Vagina (tissue), 2 donors: Measurements from ENCODE around the gene BRPF3. TPM values are rescaled to one million over a fixed set of nuclear protein-coding genes. Genes with fewer than 3 reads are reported as not detected.

Experiments
- DNase-seq, 2 donors: peaks; one replicate each; pipeline ENCODE4 v3.0.0-alpha.2; 2017; ENCODE audit errors: extremely low spot score in 2 of 2
- H3K27ac ChIP-seq: fragments of 200-600 bp; sonication (generic); one replicate; pipeline ENCODE4 v1.5.1; 2019
- H3K27me3 ChIP-seq: fragments of 200-600 bp; sonication (generic); one replicate; pipeline ENCODE4 v1.5.1; 2019
- H3K36me3 ChIP-seq, 2 donors: fragments of 200-600 bp; sonication (generic); one replicate each; pipeline ENCODE4 v1.5.1; 2017 to 2019
- H3K4me1 ChIP-seq: fragments of 200-600 bp; sonication (generic); one replicate; pipeline ENCODE4 v1.5.1; 2019
- H3K4me3 ChIP-seq, 2 donors: fragments of 200-600 bp; sonication (generic); 1 replicate in 1 of 2; 2 replicates in 1 of 2; pipeline ENCODE4 v1.5.1; 2016 to 2019
- H3K9me3 ChIP-seq: fragments of 200-600 bp; sonication (generic); one replicate; pipeline ENCODE4 v1.5.1; 2019
- POLR2A ChIP-seq, 2 donors: fragments of 450-650 bp; IDR thresholded peaks; one replicate each; pipeline ENCODE4 v1.6.1; 2017; ENCODE audit warnings: antibody characterized with exemption in 2 of 2, mild to moderate bottlenecking in 2 of 2, moderate library complexity in 2 of 2
- POLR2AphosphoS5 ChIP-seq, 2 donors: sonication (generic); formaldehyde crosslinking; IDR thresholded peaks; one replicate each; pipeline ENCODE4 v1.9.0; 2017; ENCODE audit warnings: antibody characterized with exemption in 2 of 2, mild to moderate bottlenecking in 2 of 2, low read depth in 1 of 2; ENCODE audit not compliant: insufficient read depth in 1 of 2
- intact Hi-C: fragments of 100-400 bp; cut with DNase I; formaldehyde crosslinking; loops from one replicate; pipeline ENCODE4 v1.15.1; 2023
- total RNA-seq: library from RNA; depleted of rRNA; stranded (reverse); fragments of >200 nt; gene quantifications from one replicate; pipeline ENCODE4 v1.2.3, GENCODE V29; 2016
- TF ChIP-seq, protein P1 (sequence below), 3 experiments: fragments of 450-650 bp in 2 of 3; fragments of 200-600 bp in 1 of 3; sonication (generic) in 1 of 3; IDR thresholded peaks; one replicate each; pipeline ENCODE4 v1.5.1; 2017 to 2019; ENCODE audit warnings: antibody characterized with exemption in 3 of 3, mild to moderate bottlenecking in 2 of 3, moderate library complexity in 2 of 3

The BRPF3 gene
- total RNA-seq, 1 donor from 2014 or later: 18.7 TPM

DNA sequence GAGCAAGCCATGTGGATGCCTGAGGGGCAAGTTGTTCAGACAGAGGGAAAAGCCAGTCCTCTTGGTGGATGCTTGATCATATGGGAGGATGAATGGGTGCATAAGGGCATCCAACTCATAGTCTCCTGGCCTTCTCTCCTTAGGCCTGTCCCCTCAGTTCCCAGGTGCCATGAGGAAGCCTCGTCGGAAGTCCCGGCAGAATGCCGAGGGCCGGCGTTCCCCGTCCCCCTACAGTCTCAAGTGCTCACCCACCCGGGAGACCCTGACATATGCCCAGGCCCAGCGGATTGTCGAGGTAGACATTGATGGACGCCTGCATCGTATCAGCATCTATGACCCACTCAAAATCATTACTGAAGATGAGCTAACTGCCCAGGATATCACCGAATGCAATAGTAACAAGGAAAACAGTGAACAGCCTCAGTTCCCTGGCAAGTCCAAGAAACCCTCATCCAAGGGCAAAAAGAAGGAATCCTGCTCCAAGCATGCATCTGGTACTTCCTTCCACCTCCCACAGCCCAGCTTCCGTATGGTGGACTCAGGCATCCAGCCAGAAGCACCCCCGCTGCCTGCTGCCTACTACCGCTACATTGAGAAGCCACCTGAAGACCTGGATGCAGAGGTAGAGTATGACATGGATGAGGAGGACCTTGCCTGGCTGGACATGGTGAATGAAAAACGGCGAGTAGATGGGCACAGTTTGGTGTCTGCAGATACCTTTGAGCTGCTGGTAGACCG is 3.8 kb downstream of the BRPF3 start:
- Histone ChIP-seq H3K4me1 (peaks cover 61% of the 10 kb centered on the region), H3K4me3 (no peak overlapping the region), H3K9me3 (no peaks in the 10 kb centered on the region), H3K36me3 (peaks cover 0 to 25% of the 10 kb centered on the region in 2 donors), H3K27me3 (no peaks in the 10 kb centered on the region), H3K27ac (no peak overlapping the region)
- DNase-seq: no peak
- intact Hi-C loops: no loop called here
- no peak for TF ChIP-seq POLR2A (IDR thresholded peaks at IDR 0.05)
- TF ChIP-seq, protein P1, sequence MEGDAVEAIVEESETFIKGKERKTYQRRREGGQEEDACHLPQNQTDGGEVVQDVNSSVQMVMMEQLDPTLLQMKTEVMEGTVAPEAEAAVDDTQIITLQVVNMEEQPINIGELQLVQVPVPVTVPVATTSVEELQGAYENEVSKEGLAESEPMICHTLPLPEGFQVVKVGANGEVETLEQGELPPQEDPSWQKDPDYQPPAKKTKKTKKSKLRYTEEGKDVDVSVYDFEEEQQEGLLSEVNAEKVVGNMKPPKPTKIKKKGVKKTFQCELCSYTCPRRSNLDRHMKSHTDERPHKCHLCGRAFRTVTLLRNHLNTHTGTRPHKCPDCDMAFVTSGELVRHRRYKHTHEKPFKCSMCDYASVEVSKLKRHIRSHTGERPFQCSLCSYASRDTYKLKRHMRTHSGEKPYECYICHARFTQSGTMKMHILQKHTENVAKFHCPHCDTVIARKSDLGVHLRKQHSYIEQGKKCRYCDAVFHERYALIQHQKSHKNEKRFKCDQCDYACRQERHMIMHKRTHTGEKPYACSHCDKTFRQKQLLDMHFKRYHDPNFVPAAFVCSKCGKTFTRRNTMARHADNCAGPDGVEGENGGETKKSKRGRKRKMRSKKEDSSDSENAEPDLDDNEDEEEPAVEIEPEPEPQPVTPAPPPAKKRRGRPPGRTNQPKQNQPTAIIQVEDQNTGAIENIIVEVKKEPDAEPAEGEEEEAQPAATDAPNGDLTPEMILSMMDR (IDR thresholded peaks at IDR 0.05): no peak
- no peak for TF ChIP-seq POLR2AphosphoS5 (IDR thresholded peaks at IDR 0.05; ENCODE audit: insufficient read depth in 1 of 2, low read depth in 1 of 2)

DNA sequence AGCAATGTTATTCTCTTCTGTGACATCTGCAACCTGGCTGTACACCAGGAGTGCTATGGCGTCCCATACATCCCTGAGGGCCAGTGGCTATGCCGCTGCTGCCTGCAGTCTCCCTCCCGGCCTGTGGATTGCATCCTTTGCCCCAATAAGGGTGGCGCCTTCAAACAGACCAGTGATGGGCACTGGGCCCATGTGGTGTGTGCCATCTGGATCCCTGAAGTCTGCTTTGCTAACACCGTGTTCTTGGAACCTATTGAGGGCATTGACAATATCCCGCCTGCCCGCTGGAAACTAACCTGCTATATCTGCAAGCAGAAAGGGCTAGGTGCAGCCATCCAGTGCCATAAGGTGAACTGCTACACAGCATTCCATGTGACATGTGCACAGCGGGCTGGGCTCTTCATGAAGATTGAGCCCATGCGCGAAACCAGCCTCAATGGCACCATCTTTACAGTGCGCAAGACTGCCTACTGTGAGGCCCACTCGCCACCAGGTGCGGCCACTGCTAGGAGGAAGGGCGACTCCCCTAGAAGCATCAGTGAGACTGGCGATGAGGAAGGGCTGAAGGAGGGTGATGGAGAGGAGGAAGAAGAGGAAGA is 4.6 kb downstream of the BRPF3 start:
- Histone ChIP-seq H3K4me3 (no peak overlapping the region), H3K9me3 (no peaks in the 10 kb centered on the region), H3K27ac (no peak overlapping the region), H3K27me3 (no peaks in the 10 kb centered on the region), H3K4me1 (peaks cover 61% of the 10 kb centered on the region), H3K36me3 (peaks cover 0 to 27% of the 10 kb centered on the region in 2 donors)
- TF ChIP-seq POLR2A (IDR thresholded peaks at IDR 0.05): no peak
- TF ChIP-seq, protein P1 (IDR thresholded peaks at IDR 0.05): no peak
- TF ChIP-seq POLR2AphosphoS5 (IDR thresholded peaks at IDR 0.05; ENCODE audit: insufficient read depth in 1 of 2, low read depth in 1 of 2): no peak
- intact Hi-C loops: no loop called here
- DNase-seq: no peak

DNA sequence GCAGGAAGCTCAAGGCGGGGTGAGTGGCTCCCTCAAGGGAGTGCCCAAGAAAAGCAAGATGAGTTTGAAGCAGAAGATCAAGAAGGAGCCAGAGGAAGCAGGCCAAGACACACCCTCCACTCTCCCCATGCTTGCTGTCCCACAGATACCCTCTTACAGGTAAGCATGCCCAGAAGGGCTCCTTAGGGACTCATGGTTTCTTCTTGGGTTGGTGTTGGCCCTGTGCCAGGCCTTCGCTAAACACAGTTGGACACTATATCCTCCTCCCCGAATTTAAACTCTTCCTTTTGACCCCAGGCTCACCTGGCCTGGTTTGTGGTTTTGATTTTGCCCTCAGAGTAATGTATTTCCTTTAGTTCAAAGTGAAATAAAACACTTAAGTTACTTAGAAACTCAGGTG is 5.1 kb downstream of the BRPF3 start:
- no peak overlapping the region for H3K27ac ChIP-seq
- H3K36me3 ChIP-seq: peaks cover 0 to 32% of the 10 kb centered on the region in 2 donors
- H3K4me1 ChIP-seq: peaks cover 61% of the 10 kb centered on the region

DNA sequence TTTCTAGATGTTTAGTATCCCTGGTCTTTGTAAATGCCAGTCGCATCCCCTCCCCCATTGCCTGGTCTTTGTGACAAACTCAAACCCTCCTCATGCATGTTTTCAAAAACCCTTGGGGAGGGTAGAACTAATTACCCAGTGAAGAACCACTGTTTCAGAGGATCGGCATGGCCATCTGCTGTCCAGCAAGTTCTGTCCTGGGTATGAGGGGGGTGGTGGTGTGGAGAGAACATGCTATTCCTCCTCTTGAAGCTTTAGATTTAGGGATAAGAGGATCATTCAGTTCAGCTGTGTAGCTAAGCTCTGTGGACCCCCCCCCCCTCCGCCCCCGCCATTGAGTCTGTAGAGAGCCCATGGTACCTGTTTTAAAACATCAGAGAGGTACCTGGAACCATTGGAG is 5.6 kb downstream of the BRPF3 start:
- H3K36me3 ChIP-seq: peaks cover 0 to 37% of the 10 kb centered on the region in 2 donors
- H3K27me3 ChIP-seq: no peaks in the 10 kb centered on the region
- no peak for DNase-seq
- TF ChIP-seq POLR2A (IDR thresholded peaks at IDR 0.05) (no peak), POLR2AphosphoS5 (IDR thresholded peaks at IDR 0.05; ENCODE audit: insufficient read depth in 1 of 2, low read depth in 1 of 2) (no peak)
- TF ChIP-seq, protein P1 (IDR thresholded peaks at IDR 0.05): no peak
- no peaks in the 10 kb centered on the region for H3K9me3 ChIP-seq
- peaks cover 61% of the 10 kb centered on the region for H3K4me1 ChIP-seq
- no peak overlapping the region for H3K4me3 ChIP-seq
- H3K27ac ChIP-seq: no peak overlapping the region
- intact Hi-C loops: no loop called here

More for the DNA sequence above, 5.1 kb downstream of the BRPF3 start:
- Histone ChIP-seq H3K9me3 (no peaks in the 10 kb centered on the region), H3K4me3 (no peak overlapping the region), H3K27me3 (no peaks in the 10 kb centered on the region)
- no peak for TF ChIP-seq POLR2AphosphoS5 (IDR thresholded peaks at IDR 0.05; ENCODE audit: insufficient read depth in 1 of 2, low read depth in 1 of 2)
- TF ChIP-seq POLR2A (IDR thresholded peaks at IDR 0.05): no peak
- TF ChIP-seq, protein P1 (IDR thresholded peaks at IDR 0.05): no peak
- intact Hi-C loops: no loop called here
- DNase-seq: no peak
